Uterus (tissue), 2 donors: ENCODE data around the gene CALN1.

Experiments
- POLR2A ChIP-seq, 2 donors: fragments of 450-650 bp; IDR thresholded peaks; one replicate each; pipeline ENCODE4 v1.6.1; 2016; ENCODE audit warnings: antibody characterized with exemption in 2 of 2, mild to moderate bottlenecking in 1 of 2, moderate library complexity in 1 of 2
- TF ChIP-seq, protein P1 (sequence below), 4 experiments: fragments of 200-600 bp in 2 of 4; fragments of 450-650 bp in 2 of 4; sonication (generic) in 2 of 4; IDR thresholded peaks; one replicate each; pipeline ENCODE4 v1.5.1; 2016 to 2019; ENCODE audit warnings: antibody characterized with exemption in 4 of 4, mild to moderate bottlenecking in 2 of 4, moderate library complexity in 1 of 4

DNA sequence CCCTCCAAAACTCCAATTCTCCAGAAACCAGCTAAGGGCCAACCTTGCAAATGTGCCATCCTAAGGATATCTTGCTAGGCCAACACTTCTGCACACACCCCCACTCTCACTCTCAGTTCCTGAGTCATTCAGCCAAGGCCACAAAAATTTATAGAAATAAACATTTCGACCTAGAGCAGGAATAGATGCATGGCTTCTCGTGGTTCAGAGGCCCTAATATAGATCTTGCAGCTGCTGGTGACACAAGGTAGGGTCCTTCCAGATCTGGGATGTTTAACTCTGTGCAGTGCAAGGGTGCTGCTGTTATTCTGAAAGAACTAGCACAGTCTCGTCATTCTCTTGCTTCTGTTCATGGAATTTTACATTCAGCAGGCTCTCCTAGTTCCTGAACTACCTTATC lies 369.3 kb downstream of the CALN1 start:
- TF ChIP-seq POLR2A (IDR thresholded peaks at IDR 0.05): no peak
- TF ChIP-seq, protein P1, sequence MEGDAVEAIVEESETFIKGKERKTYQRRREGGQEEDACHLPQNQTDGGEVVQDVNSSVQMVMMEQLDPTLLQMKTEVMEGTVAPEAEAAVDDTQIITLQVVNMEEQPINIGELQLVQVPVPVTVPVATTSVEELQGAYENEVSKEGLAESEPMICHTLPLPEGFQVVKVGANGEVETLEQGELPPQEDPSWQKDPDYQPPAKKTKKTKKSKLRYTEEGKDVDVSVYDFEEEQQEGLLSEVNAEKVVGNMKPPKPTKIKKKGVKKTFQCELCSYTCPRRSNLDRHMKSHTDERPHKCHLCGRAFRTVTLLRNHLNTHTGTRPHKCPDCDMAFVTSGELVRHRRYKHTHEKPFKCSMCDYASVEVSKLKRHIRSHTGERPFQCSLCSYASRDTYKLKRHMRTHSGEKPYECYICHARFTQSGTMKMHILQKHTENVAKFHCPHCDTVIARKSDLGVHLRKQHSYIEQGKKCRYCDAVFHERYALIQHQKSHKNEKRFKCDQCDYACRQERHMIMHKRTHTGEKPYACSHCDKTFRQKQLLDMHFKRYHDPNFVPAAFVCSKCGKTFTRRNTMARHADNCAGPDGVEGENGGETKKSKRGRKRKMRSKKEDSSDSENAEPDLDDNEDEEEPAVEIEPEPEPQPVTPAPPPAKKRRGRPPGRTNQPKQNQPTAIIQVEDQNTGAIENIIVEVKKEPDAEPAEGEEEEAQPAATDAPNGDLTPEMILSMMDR (IDR thresholded peaks at IDR 0.05): no peak
